Measurements from ENCODE around the gene SMTN.

DNA sequence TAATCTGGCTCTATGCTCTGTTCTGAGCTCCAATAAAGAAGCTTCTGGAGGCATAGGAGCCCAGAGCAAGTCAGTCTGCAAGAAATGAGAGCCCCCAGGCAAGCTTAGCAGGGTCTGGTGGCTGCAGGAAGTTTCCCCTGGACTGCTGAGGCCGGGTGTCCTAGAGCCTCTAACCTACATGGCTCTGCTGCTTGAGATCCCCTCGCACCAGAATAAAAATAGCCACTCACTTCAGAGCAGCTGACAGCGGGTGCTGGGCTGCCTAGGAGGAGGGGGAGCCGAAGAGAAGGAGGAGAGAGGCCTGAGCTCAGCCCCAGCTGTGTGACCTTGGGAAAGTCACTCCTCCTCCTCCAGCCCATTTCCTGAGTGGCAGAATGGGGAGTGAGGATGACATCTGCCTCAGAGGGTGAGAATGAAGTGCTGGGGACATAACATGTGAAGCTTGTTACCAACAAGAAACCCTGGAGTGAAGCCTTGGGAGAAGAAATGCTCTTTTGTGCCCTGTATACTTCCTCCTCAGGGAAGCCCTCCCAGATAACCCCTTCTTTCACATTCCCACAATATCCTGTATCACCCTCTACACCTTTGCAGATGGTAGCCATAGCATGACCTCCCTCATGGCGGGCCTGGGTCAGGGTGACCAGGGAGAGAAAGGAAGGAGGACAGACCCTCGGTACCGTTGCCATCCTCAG, 38.1 kb downstream of the SMTN start:
- TF ChIP-seq NR2F2 (IDR thresholded peaks at IDR 0.05) (no peak), SP1 (IDR thresholded peaks at IDR 0.05) (no peak), RAD21 (IDR thresholded peaks at IDR 0.05) (no peak), TAF1 (conservative IDR thresholded peaks at IDR 0.05) (no peak), YY1 (IDR thresholded peaks at IDR 0.05) (no peak)
- TF ChIP-seq, protein P1, sequence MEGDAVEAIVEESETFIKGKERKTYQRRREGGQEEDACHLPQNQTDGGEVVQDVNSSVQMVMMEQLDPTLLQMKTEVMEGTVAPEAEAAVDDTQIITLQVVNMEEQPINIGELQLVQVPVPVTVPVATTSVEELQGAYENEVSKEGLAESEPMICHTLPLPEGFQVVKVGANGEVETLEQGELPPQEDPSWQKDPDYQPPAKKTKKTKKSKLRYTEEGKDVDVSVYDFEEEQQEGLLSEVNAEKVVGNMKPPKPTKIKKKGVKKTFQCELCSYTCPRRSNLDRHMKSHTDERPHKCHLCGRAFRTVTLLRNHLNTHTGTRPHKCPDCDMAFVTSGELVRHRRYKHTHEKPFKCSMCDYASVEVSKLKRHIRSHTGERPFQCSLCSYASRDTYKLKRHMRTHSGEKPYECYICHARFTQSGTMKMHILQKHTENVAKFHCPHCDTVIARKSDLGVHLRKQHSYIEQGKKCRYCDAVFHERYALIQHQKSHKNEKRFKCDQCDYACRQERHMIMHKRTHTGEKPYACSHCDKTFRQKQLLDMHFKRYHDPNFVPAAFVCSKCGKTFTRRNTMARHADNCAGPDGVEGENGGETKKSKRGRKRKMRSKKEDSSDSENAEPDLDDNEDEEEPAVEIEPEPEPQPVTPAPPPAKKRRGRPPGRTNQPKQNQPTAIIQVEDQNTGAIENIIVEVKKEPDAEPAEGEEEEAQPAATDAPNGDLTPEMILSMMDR (IDR thresholded peaks at IDR 0.05; ENCODE audit: low read depth, low read length, missing input control) = no peak
- TF ChIP-seq, protein P2, sequence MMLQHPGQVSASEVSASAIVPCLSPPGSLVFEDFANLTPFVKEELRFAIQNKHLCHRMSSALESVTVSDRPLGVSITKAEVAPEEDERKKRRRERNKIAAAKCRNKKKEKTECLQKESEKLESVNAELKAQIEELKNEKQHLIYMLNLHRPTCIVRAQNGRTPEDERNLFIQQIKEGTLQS (IDR thresholded peaks at IDR 0.05) = no peak
- TF ChIP-seq, protein P3, sequence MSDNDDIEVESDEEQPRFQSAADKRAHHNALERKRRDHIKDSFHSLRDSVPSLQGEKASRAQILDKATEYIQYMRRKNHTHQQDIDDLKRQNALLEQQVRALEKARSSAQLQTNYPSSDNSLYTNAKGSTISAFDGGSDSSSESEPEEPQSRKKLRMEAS (IDR thresholded peaks at IDR 0.05) = no peak
- TF ChIP-seq, protein P4, sequence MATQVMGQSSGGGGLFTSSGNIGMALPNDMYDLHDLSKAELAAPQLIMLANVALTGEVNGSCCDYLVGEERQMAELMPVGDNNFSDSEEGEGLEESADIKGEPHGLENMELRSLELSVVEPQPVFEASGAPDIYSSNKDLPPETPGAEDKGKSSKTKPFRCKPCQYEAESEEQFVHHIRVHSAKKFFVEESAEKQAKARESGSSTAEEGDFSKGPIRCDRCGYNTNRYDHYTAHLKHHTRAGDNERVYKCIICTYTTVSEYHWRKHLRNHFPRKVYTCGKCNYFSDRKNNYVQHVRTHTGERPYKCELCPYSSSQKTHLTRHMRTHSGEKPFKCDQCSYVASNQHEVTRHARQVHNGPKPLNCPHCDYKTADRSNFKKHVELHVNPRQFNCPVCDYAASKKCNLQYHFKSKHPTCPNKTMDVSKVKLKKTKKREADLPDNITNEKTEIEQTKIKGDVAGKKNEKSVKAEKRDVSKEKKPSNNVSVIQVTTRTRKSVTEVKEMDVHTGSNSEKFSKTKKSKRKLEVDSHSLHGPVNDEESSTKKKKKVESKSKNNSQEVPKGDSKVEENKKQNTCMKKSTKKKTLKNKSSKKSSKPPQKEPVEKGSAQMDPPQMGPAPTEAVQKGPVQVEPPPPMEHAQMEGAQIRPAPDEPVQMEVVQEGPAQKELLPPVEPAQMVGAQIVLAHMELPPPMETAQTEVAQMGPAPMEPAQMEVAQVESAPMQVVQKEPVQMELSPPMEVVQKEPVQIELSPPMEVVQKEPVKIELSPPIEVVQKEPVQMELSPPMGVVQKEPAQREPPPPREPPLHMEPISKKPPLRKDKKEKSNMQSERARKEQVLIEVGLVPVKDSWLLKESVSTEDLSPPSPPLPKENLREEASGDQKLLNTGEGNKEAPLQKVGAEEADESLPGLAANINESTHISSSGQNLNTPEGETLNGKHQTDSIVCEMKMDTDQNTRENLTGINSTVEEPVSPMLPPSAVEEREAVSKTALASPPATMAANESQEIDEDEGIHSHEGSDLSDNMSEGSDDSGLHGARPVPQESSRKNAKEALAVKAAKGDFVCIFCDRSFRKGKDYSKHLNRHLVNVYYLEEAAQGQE (IDR thresholded peaks at IDR 0.05) = no peak

All from liver (tissue), 3 donors.